Astrocyte (in vitro differentiated cells and primary cell): Measurements from ENCODE around the gene ERCC3. TPM values are rescaled to one million over a fixed set of nuclear protein-coding genes. Genes with fewer than 3 reads are reported as not detected.
A peak's percentile ranks its signal among the peaks of the same experiment; 100 is the strongest.
"Not testable (repeated sequence)": the region's sequence is repeated elsewhere in the genome, so short reads cannot be mapped to it uniquely, and the experiment has no call there.

ENCODE experiments used
- DNase-seq: peaks from one replicate; pipeline ENCODE4 v3.0.0-alpha.2; 2010; ENCODE audit warnings: low read depth
- FAIRE-seq: peaks from 2 replicates; lab custom pipeline; 2011; peaks lifted over from hg19 to GRCh38; lab: Jason Lieb, UNC
- H2AFZ ChIP-seq: 2 replicates; pipeline ENCODE4 v1.6.0; 2012; ENCODE audit warnings: low read depth, low read length, inconsistent platforms
- H3K27ac ChIP-seq: 2 replicates; pipeline ENCODE4 v1.5.1; 2011; ENCODE audit warnings: low read depth, low read length, inconsistent platforms
- H3K27me3 ChIP-seq: 2 replicates; pipeline ENCODE4 v1.6.0; 2011; ENCODE audit warnings: low read length, inconsistent platforms; ENCODE audit not compliant: insufficient read depth
- H3K36me3 ChIP-seq: 2 replicates; pipeline ENCODE4 v1.5.1; 2011; ENCODE audit warnings: low read length, inconsistent platforms; ENCODE audit not compliant: insufficient read depth
- H3K4me1 ChIP-seq: 2 replicates; pipeline ENCODE4 v1.5.1; 2011; ENCODE audit warnings: low read length, inconsistent platforms; ENCODE audit not compliant: insufficient read depth
- H3K4me2 ChIP-seq: 2 replicates; pipeline ENCODE4 v1.6.0; 2012; ENCODE audit warnings: low read length, inconsistent platforms
- H3K4me3 ChIP-seq: 2 replicates; pipeline ENCODE4 v1.5.1; 2011; ENCODE audit warnings: low read depth, mild to moderate bottlenecking, low read length, inconsistent platforms; ENCODE audit not compliant: insufficient read depth
- H3K79me2 ChIP-seq: 2 replicates; pipeline ENCODE4 v1.6.0; 2012; ENCODE audit warnings: mild to moderate bottlenecking, low read length, inconsistent platforms; ENCODE audit not compliant: insufficient read depth
- H3K9ac ChIP-seq: 2 replicates; pipeline ENCODE4 v1.6.0; 2012; ENCODE audit warnings: mild to moderate bottlenecking, low read length, inconsistent platforms
- H3K9me3 ChIP-seq: 2 replicates; pipeline ENCODE4 v1.5.1; 2012; ENCODE audit warnings: low read depth, mild to moderate bottlenecking, low read length, inconsistent platforms; ENCODE audit not compliant: insufficient read depth
- H4K20me1 ChIP-seq: 2 replicates; pipeline ENCODE4 v1.6.0; 2012; ENCODE audit warnings: low read length, inconsistent platforms; ENCODE audit not compliant: insufficient read depth
- H3K27ac Mint-ChIP-seq: one replicate; pipeline ENCODE4 v1.8.0; 2021; ENCODE audit warnings: mild to moderate bottlenecking, mixed read lengths; ENCODE audit not compliant: unreplicated experiment
- H3K27me3 Mint-ChIP-seq: one replicate; pipeline ENCODE4 v1.8.0; 2021; ENCODE audit warnings: low read depth, mixed read lengths; ENCODE audit not compliant: unreplicated experiment
- H3K36me3 Mint-ChIP-seq: one replicate; pipeline ENCODE4 v1.8.0; 2021; ENCODE audit warnings: low read depth, mixed read lengths; ENCODE audit not compliant: unreplicated experiment
- H3K4me1 Mint-ChIP-seq: one replicate; pipeline ENCODE4 v1.8.0; 2021; ENCODE audit warnings: low read depth, mixed read lengths; ENCODE audit not compliant: unreplicated experiment
- H3K4me3 Mint-ChIP-seq: one replicate; pipeline ENCODE4 v1.8.0; 2021; ENCODE audit warnings: mild to moderate bottlenecking, moderate library complexity, mixed read lengths; ENCODE audit not compliant: unreplicated experiment
- H3K9me3 Mint-ChIP-seq: one replicate; pipeline ENCODE4 v1.8.0; 2021; ENCODE audit warnings: mild to moderate bottlenecking, mixed read lengths; ENCODE audit not compliant: unreplicated experiment
- EZH2 ChIP-seq: IDR thresholded peaks from 2 replicates; pipeline ENCODE4 v1.6.1; 2012; ENCODE audit warnings: mild to moderate bottlenecking, low read length, inconsistent platforms; ENCODE audit not compliant: insufficient read depth
- total RNA-seq: library from RNA; stranded (reverse); gene quantifications from 2 replicates; pipeline ENCODE4 v1.2.1, GENCODE V29; 2021
- TF ChIP-seq, protein P1 (sequence below): IDR thresholded peaks from 2 replicates; pipeline ENCODE4 v1.5.1; 2011; ENCODE audit warnings: low read depth, mild to moderate bottlenecking, inconsistent platforms, low read length, moderate library complexity; ENCODE audit not compliant: insufficient read depth

The ERCC3 gene
- total RNA-seq, 1 donor from 2014 or later, result 34.8 TPM

DNA sequence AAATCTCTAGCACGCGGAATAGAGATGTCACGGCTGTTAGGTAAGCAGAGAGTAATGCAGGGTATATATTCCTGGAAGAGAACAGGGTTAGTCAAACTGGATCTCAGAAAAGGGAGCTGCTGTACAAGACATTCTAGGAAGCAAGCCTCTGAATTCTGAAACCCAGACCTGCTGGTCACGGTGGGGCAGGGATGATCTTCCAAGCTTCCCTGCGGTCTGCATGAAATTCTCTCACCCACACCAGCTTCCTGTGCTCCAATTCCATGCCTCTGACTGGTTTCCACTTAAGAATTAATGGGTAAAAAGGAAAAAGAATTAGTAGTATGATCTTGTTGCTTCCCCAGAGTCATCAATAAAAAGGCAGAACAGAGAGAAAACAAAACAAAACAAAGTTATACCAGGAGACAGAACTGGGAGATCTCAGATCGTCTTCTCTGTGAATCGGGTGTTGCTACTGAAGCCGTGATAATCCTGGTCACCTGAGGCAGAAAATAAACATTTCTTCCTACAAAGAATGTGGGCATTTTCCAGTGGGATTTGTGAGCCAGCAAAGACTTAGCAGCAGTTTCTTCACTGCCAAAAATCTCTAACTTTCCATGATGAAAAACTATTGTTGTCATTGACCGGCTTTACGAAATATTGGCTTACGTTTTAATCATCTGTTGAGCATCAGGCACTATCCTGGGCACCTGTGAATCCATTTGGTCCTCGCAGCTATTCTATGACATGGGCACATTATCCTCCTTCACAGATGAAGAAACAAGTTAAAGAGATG, 68.6 kb downstream of the ERCC3 start:
- no peaks in the 10 kb centered on the region for H3K36me3 ChIP-seq
- H3K4me2 ChIP-seq, result peak overlapping the region; percentile 80
- Mint-ChIP-seq H3K27me3 (peaks cover 2% of the 10 kb centered on the region), H3K4me3 (peak overlapping the region; percentile 5), H3K36me3 (no peaks in the 10 kb centered on the region), H3K4me1 (peaks cover 41% of the 10 kb centered on the region), H3K27ac (peak overlapping the region; percentile 83), H3K9me3 (peaks cover 3% of the 10 kb centered on the region)
- DNase-seq (peak; percentile 87), FAIRE-seq (peak; percentile 13)
- TF ChIP-seq, protein P1, sequence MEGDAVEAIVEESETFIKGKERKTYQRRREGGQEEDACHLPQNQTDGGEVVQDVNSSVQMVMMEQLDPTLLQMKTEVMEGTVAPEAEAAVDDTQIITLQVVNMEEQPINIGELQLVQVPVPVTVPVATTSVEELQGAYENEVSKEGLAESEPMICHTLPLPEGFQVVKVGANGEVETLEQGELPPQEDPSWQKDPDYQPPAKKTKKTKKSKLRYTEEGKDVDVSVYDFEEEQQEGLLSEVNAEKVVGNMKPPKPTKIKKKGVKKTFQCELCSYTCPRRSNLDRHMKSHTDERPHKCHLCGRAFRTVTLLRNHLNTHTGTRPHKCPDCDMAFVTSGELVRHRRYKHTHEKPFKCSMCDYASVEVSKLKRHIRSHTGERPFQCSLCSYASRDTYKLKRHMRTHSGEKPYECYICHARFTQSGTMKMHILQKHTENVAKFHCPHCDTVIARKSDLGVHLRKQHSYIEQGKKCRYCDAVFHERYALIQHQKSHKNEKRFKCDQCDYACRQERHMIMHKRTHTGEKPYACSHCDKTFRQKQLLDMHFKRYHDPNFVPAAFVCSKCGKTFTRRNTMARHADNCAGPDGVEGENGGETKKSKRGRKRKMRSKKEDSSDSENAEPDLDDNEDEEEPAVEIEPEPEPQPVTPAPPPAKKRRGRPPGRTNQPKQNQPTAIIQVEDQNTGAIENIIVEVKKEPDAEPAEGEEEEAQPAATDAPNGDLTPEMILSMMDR, result no peak
- TF ChIP-seq EZH2, result no peak
- H4K20me1 ChIP-seq, result no peaks in the 10 kb centered on the region
- H2AFZ ChIP-seq, result no peak overlapping the region
- peak overlapping the region; percentile 57 for H3K27ac ChIP-seq
- H3K4me3 ChIP-seq, result peak overlapping the region; percentile 24
- peak overlapping the region; percentile 70 for H3K9ac ChIP-seq
- H3K79me2 ChIP-seq, result no peaks in the 10 kb centered on the region
- H3K9me3 ChIP-seq, result peaks cover 4% of the 10 kb centered on the region
- H3K4me1 ChIP-seq, result peaks cover 23% of the 10 kb centered on the region
- no peaks in the 10 kb centered on the region for H3K27me3 ChIP-seq

DNA sequence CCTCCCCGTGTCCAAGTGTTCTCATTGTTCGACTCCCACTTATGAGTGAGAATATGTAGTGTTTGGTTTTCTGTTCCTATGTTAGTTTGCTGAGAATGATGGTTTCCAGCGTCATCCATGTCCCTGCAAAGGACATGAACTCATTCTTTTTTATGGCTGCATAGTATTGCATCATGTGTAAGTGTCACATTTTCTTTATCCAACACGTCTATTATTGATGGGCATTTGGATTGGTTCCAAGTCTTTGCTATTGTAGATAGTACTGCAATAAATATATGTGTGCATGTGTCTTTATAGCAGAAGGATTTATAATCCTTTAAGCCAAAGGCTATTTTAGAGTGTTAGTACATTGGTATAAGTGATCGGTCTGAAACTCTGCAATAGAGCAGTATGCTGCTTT, 69.8 kb downstream of the ERCC3 start:
- FAIRE-seq, H3K36me3 ChIP-seq, H3K4me3 ChIP-seq, H3K9me3 Mint-ChIP-seq, H3K27me3 Mint-ChIP-seq, H3K27ac Mint-ChIP-seq, DNase-seq, H3K79me2 ChIP-seq, H3K27ac ChIP-seq, H3K9me3 ChIP-seq, H3K9ac ChIP-seq, H2AFZ ChIP-seq, H4K20me1 ChIP-seq, H3K36me3 Mint-ChIP-seq, H3K27me3 ChIP-seq, H3K4me2 ChIP-seq: not testable (repeated sequence)
- Mint-ChIP-seq H3K4me3 (peak overlapping the region; percentile 21), H3K4me1 (peaks cover 41% of the 10 kb centered on the region)
- H3K4me1 ChIP-seq, result peaks cover 26% of the 10 kb centered on the region

DNA sequence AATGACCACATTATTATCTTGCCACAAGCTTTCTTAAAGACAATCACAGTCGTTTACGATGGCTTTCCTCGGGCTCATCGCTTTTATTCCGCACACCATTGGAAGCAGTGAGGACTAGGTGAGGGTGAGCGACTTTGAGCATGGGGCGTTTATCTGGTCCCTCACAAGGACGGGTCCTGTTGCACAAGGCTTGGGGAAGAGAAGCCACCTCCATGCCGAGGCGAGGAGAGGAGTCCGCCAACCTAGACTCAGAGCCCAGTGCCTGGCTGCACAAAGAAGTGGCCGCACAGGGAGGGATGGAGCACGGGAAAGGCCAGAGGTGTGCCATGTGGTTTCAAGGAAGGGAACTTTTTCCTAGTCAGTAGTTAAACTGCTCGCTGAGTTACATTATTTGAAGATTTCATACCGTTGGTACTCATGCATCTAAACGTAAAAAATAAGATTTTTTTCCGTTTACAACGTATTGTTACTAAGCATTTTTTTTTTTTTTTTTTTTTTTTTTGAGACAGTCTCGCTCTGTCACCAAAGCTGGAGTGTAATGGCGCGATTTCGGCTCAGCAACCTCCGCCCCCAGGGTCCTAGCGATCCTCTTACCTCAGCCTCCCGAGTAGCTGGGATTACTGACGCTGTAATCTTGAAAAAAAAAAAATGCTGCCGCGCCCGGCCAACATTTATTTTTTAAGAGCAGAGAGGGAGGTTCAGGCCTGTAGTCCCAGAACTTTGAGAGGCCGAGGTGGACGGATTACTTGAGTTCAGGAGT, 73.0 kb downstream of the ERCC3 start:
- Histone ChIP-seq H3K9me3 (no peaks in the 10 kb centered on the region), H3K27me3 (no peaks in the 10 kb centered on the region), H3K9ac (peak overlapping the region; percentile 83), H3K36me3 (no peaks in the 10 kb centered on the region), H3K4me1 (peaks cover 26% of the 10 kb centered on the region), H3K4me3 (peak overlapping the region; percentile 68), H3K27ac (no peak overlapping the region), H3K4me2 (peak overlapping the region; percentile 84), H4K20me1 (no peaks in the 10 kb centered on the region), H3K79me2 (no peaks in the 10 kb centered on the region), H2AFZ (peak overlapping the region; percentile 83)
- Mint-ChIP-seq H3K36me3 (peaks cover 4% of the 10 kb centered on the region), H3K4me1 (peaks cover 30% of the 10 kb centered on the region), H3K9me3 (no peaks in the 10 kb centered on the region), H3K4me3 (peak overlapping the region; percentile 96), H3K27ac (peak overlapping the region; percentile 88), H3K27me3 (peaks cover 2% of the 10 kb centered on the region)
- DNase-seq, result peak; percentile 10
- no peak for TF ChIP-seq EZH2
- TF ChIP-seq, protein P1, result no peak
- no peak for FAIRE-seq
